NCI-H2227 (cell line): Measurements from ENCODE around the gene LIPH.

Experiments used
- DNase-seq: peaks from one replicate; lab custom pipeline; 2025; ENCODE audit not compliant: unreplicated experiment; lab: John Stamatoyannopoulos, UW

Gene LIPH

GRCh38 chr3:185540695-185541094 is 11.7 kb downstream of the LIPH start:
- DNase-seq, result no peak

DNA sequence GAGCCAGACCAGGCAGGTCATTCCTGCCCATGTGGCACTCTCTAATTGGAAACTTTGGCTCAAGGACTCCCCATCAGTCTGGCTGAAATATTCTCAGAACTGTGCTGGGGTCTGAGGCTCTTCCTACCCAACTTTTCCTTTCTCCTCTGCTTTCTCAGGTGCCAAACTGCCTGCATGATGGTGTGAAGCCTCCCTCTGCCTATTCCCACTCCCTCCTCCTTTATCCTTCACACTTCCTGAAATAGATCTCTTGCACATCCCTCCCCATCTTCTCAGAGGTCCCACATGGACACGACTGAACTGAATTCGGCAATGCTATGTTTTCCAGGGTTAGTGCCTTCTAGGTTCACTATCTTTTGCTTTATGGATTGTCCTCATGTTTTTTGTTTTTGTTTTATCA is 12.5 kb downstream of the LIPH start:
- no peak for DNase-seq

GRCh38 chr3:185537369-185537970 is 14.9 kb downstream of the LIPH start:
- no peak for DNase-seq

DNA sequence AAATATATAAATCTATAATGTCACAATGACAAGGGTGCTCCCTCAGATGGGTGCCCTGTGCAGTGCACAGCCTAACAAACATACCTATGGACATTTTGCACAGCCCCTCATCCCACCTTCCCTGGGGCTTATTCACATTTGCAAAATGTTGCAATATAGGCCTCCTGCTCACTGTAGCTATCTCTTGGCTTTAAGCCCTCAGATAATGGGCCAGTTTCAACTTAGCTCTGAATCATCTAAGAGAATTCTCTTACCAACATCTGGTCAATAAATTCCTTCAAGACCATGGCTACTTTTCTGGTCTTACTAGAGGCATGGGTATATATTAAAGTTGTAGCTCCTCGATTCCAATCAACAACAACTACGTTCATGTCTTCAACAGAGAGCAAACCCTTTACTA is 17.9 kb downstream of the LIPH start:
- no peak for DNase-seq

- DNase-seq, result no peak
These were observed 19.5 kb downstream of the LIPH start for GRCh38 chr3:185532901-185533300.

DNA sequence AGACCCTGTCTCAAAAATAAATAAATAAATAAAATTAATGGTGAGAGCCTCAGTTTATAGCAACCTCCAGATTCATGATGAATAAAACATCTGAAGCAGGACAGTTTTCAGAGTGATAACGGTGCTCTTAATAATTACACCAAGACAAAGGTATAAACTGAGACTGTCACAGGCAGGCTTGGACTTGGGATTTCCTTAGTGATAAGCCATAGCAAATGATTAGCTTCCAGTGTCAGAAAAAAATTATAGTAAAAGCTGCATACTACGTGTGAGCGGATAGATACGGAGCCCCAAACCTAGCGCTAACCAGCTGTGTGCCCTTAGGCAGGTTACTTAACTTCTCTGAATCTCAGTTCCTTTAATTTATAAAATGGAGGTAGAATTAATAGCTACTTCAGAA is 21.5 kb downstream of the LIPH start:
- DNase-seq, result no peak

DNA sequence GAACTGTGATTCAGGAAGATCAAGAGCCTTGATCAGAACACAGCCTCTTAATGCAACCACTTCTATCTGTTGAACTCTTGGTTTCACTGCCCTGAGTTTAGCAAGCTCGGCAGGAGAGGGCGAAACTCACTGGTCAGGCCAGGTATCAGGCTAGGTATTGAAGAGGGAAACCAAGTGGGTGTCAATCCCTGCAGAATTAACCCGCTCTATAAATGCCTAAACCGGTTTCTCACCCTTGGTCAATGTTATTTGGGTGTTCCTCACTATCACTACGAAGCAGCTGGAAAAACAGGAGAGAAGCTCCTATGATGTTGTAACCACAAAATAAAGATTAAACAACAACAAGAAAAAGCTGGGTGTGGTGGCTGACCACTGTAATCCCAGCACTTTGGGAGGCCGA is 23.9 kb downstream of the LIPH start:
- no peak for DNase-seq

- DNase-seq, result no peak
These were observed 25.0 kb downstream of the LIPH start for GRCh38 chr3:185527364-185527763.

DNA sequence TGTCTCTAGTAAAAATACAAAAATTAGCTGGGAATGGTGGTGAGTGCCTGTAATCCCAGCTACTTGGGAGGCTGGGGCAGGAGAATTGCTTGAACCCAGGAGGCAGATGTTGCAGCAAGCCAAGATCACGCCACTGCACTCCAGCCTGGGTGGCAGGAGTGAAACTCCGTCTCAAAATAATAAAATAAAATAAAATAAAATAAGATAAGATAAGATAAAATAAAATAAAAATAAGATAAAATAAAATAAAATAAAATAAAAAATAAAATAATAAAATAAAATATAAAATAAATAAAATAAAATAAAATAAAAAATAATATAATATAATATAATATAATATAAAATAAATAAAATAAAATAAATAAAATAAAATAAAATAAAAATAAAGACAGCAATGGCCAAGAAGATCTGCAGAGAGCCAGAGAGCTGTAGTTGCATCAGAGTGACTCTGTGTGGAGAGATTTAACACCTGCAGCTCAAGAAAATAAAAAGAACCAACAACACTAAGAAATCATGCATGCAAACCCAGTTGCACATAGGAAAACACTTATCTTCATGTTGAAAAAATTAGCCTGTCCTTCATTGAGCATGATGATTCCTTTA is 25.9 kb downstream of the LIPH start:
- no peak for DNase-seq

GRCh38 chr3:185521349-185522138 is 30.8 kb downstream of the LIPH start:
- no peak for DNase-seq

DNA sequence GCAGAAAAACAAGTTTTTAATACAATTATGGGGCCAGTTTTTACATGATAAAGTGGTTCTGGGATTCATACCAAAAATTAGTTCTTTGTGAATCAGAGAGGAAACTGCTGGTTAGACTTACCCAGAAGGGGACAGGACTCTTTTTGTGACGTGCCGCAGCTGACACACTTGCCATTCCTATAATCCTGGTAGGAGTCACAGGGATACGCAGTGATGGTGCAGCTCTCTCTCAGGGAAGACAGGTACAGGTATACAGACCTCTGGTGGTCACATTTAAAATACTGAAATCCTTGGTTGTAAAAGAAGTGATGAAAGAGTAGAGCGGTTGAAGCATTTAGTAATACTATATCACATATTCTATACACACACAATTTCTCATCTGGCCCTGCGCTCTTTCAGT is 33.4 kb downstream of the LIPH start:
- no peak for DNase-seq

DNA sequence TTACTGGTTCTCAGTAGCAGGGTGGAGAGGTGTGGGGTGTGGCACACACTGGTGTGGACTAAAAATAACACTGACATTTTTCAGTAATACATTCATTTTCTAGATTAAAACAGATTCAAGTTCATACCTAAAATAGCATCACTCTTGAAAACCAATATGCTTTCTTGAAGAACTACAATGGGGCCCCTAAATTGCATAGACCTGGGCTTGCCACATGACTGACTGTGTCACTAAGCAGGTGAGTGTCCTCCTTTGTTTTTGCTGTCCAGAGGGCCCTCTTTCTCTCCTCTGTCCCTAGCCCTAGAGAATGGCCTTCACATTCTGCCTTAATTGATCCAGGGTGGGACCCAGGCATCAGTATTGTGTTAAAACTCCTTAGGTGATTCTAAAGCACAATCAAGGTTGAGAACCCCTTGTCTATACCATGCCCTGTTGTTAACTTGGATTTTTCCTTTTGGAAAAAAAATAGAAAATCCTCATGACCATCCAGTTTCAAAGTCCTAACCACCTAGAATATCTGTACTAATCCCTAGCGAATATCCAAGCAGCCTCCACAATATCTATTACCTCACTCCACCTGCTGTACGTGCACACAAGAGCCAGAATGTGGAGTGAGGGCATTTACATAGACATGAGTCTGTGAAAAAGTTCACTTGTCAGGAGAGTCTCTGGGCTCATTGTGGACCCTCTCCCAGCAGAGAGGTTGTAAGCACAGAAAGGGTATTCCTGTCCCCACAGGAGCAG is 34.8 kb downstream of the LIPH start:
- DNase-seq, result no peak

- DNase-seq, result no peak
These were observed 40.7 kb downstream of the LIPH start for GRCh38 chr3:185511711-185512110.

- peak; percentile 16 for DNase-seq
These were observed 43.9 kb downstream of the LIPH start for GRCh38 chr3:185508335-185508991.

- no peak for DNase-seq
These were observed 44.5 kb downstream of the LIPH start for GRCh38 chr3:185507883-185508282.

DNA sequence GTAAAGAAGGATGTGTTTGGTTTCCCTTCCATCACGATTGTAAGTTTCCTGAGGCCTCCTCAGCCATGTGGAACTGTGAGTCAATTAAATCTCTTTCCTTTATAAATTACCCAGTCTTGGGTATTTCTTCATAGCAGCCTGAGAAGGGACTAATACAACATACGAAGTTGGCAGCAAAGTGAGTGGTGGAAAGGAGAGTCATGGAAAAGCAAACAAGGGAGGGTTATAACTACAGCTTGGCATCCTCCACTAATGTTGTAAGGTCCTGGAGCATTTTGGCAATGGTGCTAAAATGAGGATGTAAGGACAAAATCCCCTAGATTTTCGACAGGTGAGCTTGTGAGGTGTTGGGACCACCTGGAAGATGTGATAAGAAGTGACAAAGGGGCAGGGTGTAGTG is 47.8 kb downstream of the LIPH start:
- DNase-seq, result no peak

- no peak for DNase-seq
These were observed 48.9 kb downstream of the LIPH start for GRCh38 chr3:185503521-185503920.

DNA sequence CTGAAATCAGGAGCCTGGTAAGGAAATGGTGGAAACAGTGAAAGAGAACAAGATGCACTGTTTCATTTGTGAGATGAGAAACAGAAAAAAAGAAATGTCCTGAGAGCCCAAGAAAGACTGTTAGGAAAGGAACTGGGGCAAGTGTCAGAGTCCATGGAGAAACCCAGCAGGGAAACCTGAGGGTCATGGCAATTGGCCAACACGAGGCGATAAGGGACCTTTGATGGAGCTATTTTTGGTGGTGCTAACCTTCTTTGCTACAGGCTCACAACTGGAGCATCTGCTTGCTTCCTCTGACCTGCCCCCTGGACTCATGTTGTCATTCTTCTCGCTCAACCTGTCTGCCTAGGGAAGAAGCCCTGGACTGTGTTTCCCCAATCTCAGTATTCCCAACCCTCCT is 49.4 kb downstream of the LIPH start:
- DNase-seq, result no peak

DNA sequence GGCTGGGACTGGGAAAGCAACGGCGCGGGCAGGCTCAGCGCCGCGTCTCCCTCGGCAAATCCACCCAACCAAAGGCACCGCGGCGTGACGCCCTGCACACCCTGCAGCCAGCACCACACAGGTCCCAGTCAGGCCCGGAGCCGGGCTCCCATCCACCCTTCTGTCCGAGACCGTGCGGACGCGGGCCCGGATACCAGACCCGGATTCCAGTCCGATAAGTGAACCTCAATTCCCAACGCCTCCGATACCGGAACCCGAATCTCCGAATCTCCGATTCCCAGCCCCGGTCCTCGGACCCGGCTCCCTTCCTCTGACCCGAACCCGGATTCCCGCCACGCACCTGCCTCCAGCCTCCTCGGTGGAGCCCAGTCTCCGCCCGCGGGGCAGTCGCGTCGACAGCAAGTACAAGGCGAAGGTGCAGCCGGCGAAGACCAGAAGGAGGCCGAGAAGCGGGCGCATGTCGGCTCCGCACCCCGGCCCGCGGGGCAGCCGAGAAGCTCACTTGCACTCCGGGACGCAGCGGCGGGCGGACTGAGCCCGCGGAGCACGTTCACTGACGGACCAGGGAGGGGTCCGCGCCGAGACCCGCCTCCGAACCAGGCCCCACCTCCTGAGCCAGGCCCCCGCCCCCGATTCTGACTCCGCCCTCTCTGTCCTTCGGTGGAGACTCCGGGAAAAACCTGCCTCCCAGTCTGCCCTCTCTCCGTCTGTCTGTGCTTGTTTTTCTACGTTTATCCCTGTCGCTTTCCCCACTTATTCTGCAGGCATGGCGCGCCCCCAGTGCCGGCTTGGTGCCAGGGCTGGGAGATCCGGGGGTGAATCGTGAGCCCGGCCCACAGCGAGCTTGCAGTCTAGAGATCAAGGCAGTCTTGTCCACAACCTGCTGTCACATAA is 53.6 kb downstream of the LIPH start, which contains the start of gene TMEM41A:
Gene TMEM41A (minus strand): TSS at position 533 of the 894 bp plus-strand sequence. CDS start 74 bp downstream, at position 459.
- DNase-seq, result peak; percentile 96

DNA sequence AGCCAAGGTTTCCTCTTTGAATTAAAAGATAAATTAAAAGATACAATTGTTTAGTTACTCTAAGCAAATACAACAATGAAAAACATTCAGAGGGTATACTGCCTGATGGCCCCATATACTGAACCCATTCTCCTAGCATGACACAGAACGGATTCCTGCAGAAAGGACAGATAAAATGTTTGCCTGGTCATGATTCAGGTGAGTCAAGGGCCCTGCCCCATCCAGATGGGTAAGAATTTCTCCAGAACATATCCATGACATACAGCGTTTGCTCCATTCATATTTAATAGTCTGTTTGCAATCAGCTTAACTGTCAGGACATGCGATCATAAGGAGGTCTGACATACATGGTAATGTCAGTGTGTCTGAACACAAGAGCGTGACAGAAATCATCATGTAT is 62.1 kb downstream of the LIPH start:
- no peak for DNase-seq
